Naive B cell (primary cell): ENCODE measurements around the gene TRERF1. TPM values are rescaled to one million over a fixed set of nuclear protein-coding genes. Genes with fewer than 3 reads are reported as not detected.
"Not testable (repeated sequence)": the region's sequence is repeated elsewhere in the genome, so short reads cannot be mapped to it uniquely, and the experiment has no call there.

Experiments
- ATAC-seq, 2 donors: fragments of 150-1000 bp; cut with Tn5 transposase; 2 replicates each; pipeline ENCODE4 v1.10.0; 2021; ENCODE audit warnings: low read depth in 2 of 2, mild to moderate bottlenecking in 2 of 2, moderate library complexity in 2 of 2
- DNase-seq: peaks from one replicate; pipeline ENCODE4 v3.0.0; 2022
- H3K27ac Mint-ChIP-seq, 6 donors: one replicate each; pipeline ENCODE4 v1.8.0; 2020 to 2022; ENCODE audit warnings: mild to moderate bottlenecking in 6 of 6, mixed read lengths in 6 of 6, moderate library complexity in 5 of 6, inconsistent platforms in 2 of 6
- H3K27me3 Mint-ChIP-seq, 3 donors: one replicate each; pipeline ENCODE4 v1.8.0; 2021 to 2022; ENCODE audit warnings: mixed read lengths in 3 of 3, mild to moderate bottlenecking in 1 of 3
- H3K36me3 Mint-ChIP-seq, 2 donors: one replicate each; pipeline ENCODE4 v1.8.0; 2020 to 2022; ENCODE audit warnings: mixed read lengths in 2 of 2, inconsistent platforms in 1 of 2, mild to moderate bottlenecking in 1 of 2
- H3K4me1 Mint-ChIP-seq, 3 donors: one replicate each; pipeline ENCODE4 v1.8.0; 2020 to 2022; ENCODE audit warnings: mixed read lengths in 3 of 3, inconsistent platforms in 1 of 3, mild to moderate bottlenecking in 1 of 3, moderate library complexity in 1 of 3
- H3K4me3 Mint-ChIP-seq, 8 donors: one replicate each; pipeline ENCODE4 v1.8.0; 2020 to 2022; ENCODE audit warnings: mild to moderate bottlenecking in 8 of 8, mixed read lengths in 8 of 8, moderate library complexity in 8 of 8, inconsistent platforms in 2 of 8
- H3K9me3 Mint-ChIP-seq, 7 donors: one replicate each; pipeline ENCODE4 v1.8.0; 2020 to 2022; ENCODE audit warnings: mixed read lengths in 7 of 7, mild to moderate bottlenecking in 5 of 7, inconsistent platforms in 2 of 7, moderate library complexity in 1 of 7
- polyA plus RNA-seq, 6 donors: library from polyadenylated mRNA; unstranded; fragments of 300-500 nt; fragmentation: Illumina TruSeq; gene quantifications; one replicate each; pipeline ENCODE4 v1.2.3, GENCODE V29; 2021; ENCODE audit warnings: low read depth in 6 of 6

The TRERF1 gene
- polyA plus RNA-seq, 6 donors from 2014 or later: 0.07 to 0.13 (median 0.08) TPM; not detected in 3

GRCh38 chr6:42211726-42212125 lies 240.0 kb downstream of the TRERF1 start:
- no peak for ATAC-seq
- peaks cover 0 to 8% of the 10 kb centered on the region in 2 donors for H3K36me3 Mint-ChIP-seq
- H3K27me3 Mint-ChIP-seq: no peaks in the 10 kb centered on the region
- no peak overlapping the region for H3K27ac Mint-ChIP-seq
- no peak for DNase-seq
- no peaks in the 10 kb centered on the region for H3K9me3 Mint-ChIP-seq
- H3K4me3 Mint-ChIP-seq: no peak overlapping the region
- H3K4me1 Mint-ChIP-seq: peaks cover 4 to 19% (median 5%) of the 10 kb centered on the region in 3 donors

- DNase-seq (no peak), ATAC-seq (no peak)
- Mint-ChIP-seq H3K36me3 (peaks cover 0 to 8% of the 10 kb centered on the region in 2 donors), H3K4me1 (peaks cover 4 to 7% (median 5%) of the 10 kb centered on the region in 3 donors), H3K4me3 (no peak overlapping the region), H3K27me3 (no peaks in the 10 kb centered on the region), H3K27ac (no peak overlapping the region), H3K9me3 (no peaks in the 10 kb centered on the region)
Measured at GRCh38 chr6:42210551-42210950, 241.2 kb downstream of the TRERF1 start.

DNA sequence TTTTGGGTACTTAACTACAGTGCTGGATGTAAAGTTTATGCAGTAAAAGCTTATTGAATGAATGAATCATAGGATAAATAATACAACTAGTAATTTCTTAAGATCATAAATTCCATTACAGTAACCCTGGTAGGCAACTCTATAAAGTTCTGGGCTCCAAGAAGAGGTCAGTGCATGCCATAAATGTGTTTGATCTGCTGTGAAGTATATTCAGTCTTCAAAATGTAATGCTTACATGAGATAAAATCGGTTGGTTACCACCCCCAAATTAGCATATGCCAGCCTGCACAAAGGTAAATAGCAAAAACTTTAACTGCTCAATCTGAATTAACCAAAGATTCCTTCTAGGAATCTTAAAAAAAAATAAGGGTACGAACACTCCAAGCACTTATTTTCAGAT lies 244.2 kb downstream of the TRERF1 start:
- H3K4me3 Mint-ChIP-seq, H3K27me3 Mint-ChIP-seq, DNase-seq, ATAC-seq, H3K4me1 Mint-ChIP-seq, H3K27ac Mint-ChIP-seq, H3K9me3 Mint-ChIP-seq, H3K36me3 Mint-ChIP-seq: not testable (repeated sequence)

DNA sequence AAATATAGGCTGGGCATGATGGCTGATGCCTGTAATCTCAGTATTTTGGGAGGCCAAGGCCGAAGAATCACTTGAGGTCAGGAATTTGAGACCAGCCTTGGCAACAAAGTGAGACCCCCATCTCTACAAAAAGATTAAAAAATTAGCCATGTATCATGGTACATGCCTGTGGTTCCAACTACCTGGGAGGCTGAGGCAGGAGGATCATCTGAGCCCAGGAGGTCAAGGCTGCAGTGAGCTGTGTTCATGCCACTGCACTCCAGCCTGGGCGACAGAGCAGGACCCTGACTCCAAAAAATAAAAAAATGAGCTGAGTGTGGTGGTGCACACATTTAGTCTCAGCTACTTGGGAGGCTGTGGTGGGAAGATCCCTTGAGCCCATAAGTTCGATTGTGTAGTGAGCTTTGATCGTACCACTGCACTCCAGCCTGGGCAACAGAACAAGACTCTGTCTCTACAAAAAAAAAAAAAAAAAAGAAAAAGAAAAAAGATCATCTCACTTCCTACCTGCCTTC lies 246.9 kb downstream of the TRERF1 start:
- DNase-seq: no peak
- no peaks in the 10 kb centered on the region for H3K27me3 Mint-ChIP-seq
- H3K27ac Mint-ChIP-seq: no peak overlapping the region
- H3K4me1 Mint-ChIP-seq: peaks cover 0 to 5% (median 0%) of the 10 kb centered on the region in 3 donors
- peaks cover 6 to 20% of the 10 kb centered on the region in 2 donors for H3K36me3 Mint-ChIP-seq
- ATAC-seq: no peak
- no peak overlapping the region for H3K4me3 Mint-ChIP-seq
- H3K9me3 Mint-ChIP-seq: peaks cover 0 to 2% (median 0%) of the 10 kb centered on the region in 7 donors

DNA sequence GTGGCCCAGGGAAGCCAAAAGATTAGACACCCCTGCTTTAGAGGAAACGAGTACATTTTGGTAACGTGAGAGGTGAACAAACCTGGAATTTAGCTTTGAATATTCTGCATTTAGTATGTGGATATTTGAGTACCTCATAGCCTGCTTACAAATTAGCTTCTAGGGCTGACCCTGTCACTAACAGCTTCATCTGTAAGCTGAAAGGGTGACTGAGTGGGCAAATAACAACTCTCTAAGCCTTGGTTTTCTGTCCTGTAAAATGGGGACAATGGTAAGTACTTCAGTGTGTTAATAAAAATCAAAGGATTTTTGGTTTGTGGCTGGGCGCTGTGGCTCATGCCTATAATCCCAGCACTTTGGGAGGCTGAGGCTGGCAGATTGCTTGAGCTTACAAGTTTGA lies 248.5 kb downstream of the TRERF1 start:
- H3K27ac Mint-ChIP-seq: no peak overlapping the region
- ATAC-seq (no peak), DNase-seq (no peak)
- peaks cover 0 to 2% (median 0%) of the 10 kb centered on the region in 7 donors for H3K9me3 Mint-ChIP-seq
- peaks cover 0 to 5% (median 0%) of the 10 kb centered on the region in 3 donors for H3K4me1 Mint-ChIP-seq
- no peaks in the 10 kb centered on the region for H3K27me3 Mint-ChIP-seq
- peaks cover 8 to 17% of the 10 kb centered on the region in 2 donors for H3K36me3 Mint-ChIP-seq
- no peak overlapping the region for H3K4me3 Mint-ChIP-seq

GRCh38 chr6:42202131-42202915 lies 249.4 kb downstream of the TRERF1 start:
- H3K36me3 Mint-ChIP-seq: peaks cover 8 to 17% of the 10 kb centered on the region in 2 donors
- H3K4me1 Mint-ChIP-seq, H3K27ac Mint-ChIP-seq, H3K4me3 Mint-ChIP-seq, DNase-seq, H3K27me3 Mint-ChIP-seq, H3K9me3 Mint-ChIP-seq, ATAC-seq: not testable (repeated sequence)

DNA sequence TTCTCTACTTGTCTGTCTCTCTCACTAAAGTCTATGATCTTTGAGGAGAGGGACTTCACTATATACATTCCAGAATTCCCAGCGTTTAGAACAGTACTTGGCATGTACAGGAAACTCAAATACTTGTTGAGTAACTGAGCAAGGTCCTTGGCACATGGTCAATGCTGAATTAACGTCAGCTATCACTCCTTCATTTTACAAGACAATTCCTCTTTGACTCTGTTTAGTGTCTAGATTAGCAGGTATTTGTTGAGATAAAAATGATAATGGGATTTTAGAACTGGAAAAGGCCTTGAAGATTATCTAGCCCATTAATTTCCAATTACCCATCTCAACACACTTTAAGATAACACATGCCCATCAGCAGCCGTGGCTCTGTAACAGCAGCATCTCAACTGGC lies 250.3 kb downstream of the TRERF1 start:
- H3K4me3 Mint-ChIP-seq: peak overlapping the region in 1 of 8 donors; percentile 77
- H3K9me3 Mint-ChIP-seq: peaks cover 0 to 2% (median 0%) of the 10 kb centered on the region in 7 donors
- peaks cover 0 to 10% (median 0%) of the 10 kb centered on the region in 3 donors for H3K4me1 Mint-ChIP-seq
- no peaks in the 10 kb centered on the region for H3K27me3 Mint-ChIP-seq
- H3K36me3 Mint-ChIP-seq: peaks cover 8 to 17% of the 10 kb centered on the region in 2 donors
- no peak for ATAC-seq
- H3K27ac Mint-ChIP-seq: no peak overlapping the region
- DNase-seq: no peak

GRCh38 chr6:42200035-42200434 lies 251.7 kb downstream of the TRERF1 start:
- Mint-ChIP-seq H3K9me3 (peaks cover 0 to 2% (median 0%) of the 10 kb centered on the region in 7 donors), H3K27me3 (no peaks in the 10 kb centered on the region), H3K36me3 (peaks cover 8 to 17% of the 10 kb centered on the region in 2 donors), H3K27ac (no peak overlapping the region), H3K4me3 (no peak overlapping the region), H3K4me1 (peaks cover 0 to 11% (median 0%) of the 10 kb centered on the region in 3 donors)
- DNase-seq (no peak), ATAC-seq (no peak)

GRCh38 chr6:42199106-42199981 lies 252.4 kb downstream of the TRERF1 start:
- Mint-ChIP-seq H3K27ac (peak overlapping the region in 2 of 6 donors; percentile 11 to 64), H3K9me3 (peaks cover 0 to 2% (median 0%) of the 10 kb centered on the region in 7 donors), H3K36me3 (peaks cover 8 to 17% of the 10 kb centered on the region in 2 donors), H3K4me1 (peaks cover 0 to 11% (median 0%) of the 10 kb centered on the region in 3 donors), H3K27me3 (no peaks in the 10 kb centered on the region), H3K4me3 (no peak overlapping the region)
- DNase-seq (no peak), ATAC-seq (no peak)

- Mint-ChIP-seq H3K4me3 (no peak overlapping the region), H3K4me1 (peaks cover 0 to 11% (median 0%) of the 10 kb centered on the region in 3 donors), H3K27ac (no peak overlapping the region), H3K9me3 (peaks cover 0 to 2% (median 0%) of the 10 kb centered on the region in 7 donors), H3K36me3 (peaks cover 8 to 17% of the 10 kb centered on the region in 2 donors), H3K27me3 (no peaks in the 10 kb centered on the region)
- ATAC-seq (no peak), DNase-seq (no peak)
Measured at GRCh38 chr6:42197555-42198362, 254.0 kb downstream of the TRERF1 start.

- peaks cover 0 to 5% (median 0%) of the 10 kb centered on the region in 3 donors for H3K4me1 Mint-ChIP-seq
- H3K9me3 Mint-ChIP-seq: peaks cover 0 to under 1% (median 0%) of the 10 kb centered on the region in 7 donors
- H3K36me3 Mint-ChIP-seq: peaks cover 7 to 20% of the 10 kb centered on the region in 2 donors
- H3K27ac Mint-ChIP-seq: no peak overlapping the region
- no peak for DNase-seq
- H3K27me3 Mint-ChIP-seq: no peaks in the 10 kb centered on the region
- no peak for ATAC-seq
- H3K4me3 Mint-ChIP-seq: no peak overlapping the region
Measured at GRCh38 chr6:42195415-42195814, 256.3 kb downstream of the TRERF1 start.

- Mint-ChIP-seq H3K27me3 (no peaks in the 10 kb centered on the region), H3K36me3 (peaks cover 0 to 14% of the 10 kb centered on the region in 2 donors), H3K4me3 (no peak overlapping the region), H3K27ac (peak overlapping the region in 2 of 6 donors; percentile 12 to 53), H3K4me1 (peaks cover 0 to 5% (median 0%) of the 10 kb centered on the region in 3 donors), H3K9me3 (peaks cover 0 to 1% (median 0%) of the 10 kb centered on the region in 7 donors)
- no peak for ATAC-seq
- DNase-seq: no peak
Measured at GRCh38 chr6:42194056-42194455, 257.7 kb downstream of the TRERF1 start.
